AML-193 (cell line): ENCODE measurements around the gene LY6G6F.
"Not testable (repeated sequence)": the region's sequence is repeated elsewhere in the genome, so short reads cannot be mapped to it uniquely, and the experiment has no call there.

Experiments
- DNase-seq, 2 experiments: peaks; one replicate each; lab custom pipeline; 2025; lab: John Stamatoyannopoulos, UW

LY6G6F gene

DNA sequence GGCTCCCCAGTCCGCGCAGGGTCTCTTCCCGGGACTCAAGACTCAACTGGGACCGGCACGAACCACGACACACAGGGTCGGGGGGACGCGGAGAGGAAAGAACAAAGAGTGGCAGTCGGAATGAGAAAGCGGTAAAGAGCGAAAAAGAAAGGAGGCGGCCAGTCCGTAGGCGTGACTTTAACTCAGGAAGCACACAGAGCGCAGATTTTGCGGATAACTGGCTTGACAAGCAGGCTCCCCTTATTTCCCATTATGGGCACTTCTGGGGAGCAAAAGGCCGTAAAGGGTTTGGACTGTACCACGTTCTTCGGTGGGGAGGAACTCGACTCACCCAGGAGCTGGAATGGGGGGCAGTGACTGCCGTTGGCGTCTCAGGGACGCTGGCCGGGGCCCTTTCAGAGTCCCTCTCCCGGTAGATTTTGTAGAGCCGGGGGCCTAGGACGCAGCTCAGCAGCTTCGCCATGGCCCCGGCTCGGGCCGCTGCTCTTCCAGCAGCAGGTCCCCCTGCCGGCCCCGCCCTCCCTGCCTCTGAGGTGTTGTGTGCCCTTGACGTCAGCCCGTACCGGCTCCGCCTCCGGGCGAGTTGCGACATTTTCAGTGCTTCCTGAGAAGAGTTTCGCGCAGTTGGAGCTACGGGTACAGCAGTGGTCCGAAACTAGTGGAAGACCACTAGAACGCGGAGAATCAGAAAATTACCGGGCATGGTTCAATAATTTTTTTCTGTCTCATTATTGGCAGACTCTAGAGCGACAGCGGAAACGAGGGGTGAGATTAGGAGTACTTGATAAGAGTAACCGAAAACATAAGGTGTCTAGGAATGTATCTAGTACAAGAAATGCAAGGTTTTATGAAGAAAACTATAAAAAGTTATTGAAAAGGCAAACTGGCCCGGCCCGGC, 3.6 kb upstream of the LY6G6F start, which contains the start of gene ABHD16A:
TSS of gene ABHD16A (minus strand) at position 506 of the 898 bp plus-strand sequence. CDS start at position 463, 43 bp downstream.
- peak; percentile 99 for DNase-seq

DNA sequence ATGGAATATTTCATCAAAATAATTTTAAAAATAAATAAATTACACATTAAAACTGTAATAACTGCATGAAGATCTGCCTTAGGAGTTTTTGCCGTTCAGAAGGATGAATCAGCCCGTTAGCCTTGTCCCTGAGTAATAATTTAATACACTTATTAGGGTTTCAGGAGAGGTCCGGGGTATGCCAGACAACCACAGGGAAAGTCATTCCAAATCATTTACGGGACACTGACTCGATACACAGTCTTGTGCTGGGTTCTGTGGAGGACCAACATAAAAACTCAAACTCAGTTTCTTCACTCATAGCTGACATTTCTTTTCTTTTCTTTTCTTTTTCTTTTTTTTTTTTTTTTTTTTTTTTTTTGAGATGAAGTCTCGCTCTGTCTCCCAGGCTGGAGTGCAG, 735 bp upstream of the LY6G6F start:
- DNase-seq: no peak

DNA sequence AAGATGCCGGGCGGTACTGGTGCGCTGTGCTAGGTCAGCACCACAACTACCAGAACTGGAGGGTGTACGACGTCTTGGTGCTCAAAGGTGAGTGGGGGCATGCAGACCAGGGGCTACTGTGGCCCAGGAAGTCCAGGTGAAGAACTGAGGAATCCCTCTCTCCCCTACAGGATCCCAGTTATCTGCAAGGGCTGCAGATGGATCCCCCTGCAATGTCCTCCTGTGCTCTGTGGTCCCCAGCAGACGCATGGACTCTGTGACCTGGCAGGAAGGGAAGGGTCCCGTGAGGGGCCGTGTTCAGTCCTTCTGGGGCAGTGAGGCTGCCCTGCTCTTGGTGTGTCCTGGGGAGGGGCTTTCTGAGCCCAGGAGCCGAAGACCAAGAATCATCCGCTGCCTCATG, 1.0 kb downstream of the LY6G6F start:
- no peak for DNase-seq

DNA sequence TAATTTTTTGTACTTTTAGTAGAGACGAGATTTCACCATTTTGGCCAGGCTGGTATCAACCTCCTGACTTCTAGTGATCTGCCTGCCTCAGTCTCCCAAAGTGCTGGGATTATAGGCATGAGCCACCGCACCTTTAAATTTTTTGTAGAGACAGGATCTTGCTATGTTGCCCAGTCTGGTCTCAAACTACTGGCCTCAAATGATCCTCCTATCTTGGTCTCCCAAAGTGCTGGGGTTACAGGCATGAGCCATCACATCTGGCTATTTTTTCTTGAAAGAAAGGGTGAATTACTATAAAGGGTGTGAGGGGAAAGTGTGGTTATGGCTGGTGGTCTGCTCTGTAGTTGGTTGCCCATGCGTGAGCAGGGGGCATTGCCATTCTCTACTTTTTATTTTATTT, 1.6 kb downstream of the LY6G6F start:
- no peak for DNase-seq

DNA sequence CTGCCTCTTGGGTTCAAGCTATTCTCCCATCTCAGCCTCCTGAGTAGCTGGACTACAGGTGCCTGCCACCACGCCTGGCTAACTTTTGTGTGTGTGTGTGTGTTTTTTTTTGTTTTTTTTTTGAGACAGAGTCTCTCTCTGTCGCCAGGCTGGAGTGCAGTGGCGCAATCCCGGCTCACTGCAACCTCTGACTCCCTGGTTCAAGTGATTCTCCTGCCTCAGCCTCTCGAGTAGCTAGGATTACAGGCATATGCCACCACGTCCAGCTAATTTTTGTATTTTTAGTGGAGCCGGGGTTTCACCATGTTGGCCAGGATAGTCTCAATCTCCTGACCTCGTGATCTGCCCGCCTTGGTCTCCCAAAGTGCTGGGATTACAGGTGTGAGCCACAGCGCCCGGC, 2.5 kb downstream of the LY6G6F start:
- not testable (repeated sequence) for DNase-seq

DNA sequence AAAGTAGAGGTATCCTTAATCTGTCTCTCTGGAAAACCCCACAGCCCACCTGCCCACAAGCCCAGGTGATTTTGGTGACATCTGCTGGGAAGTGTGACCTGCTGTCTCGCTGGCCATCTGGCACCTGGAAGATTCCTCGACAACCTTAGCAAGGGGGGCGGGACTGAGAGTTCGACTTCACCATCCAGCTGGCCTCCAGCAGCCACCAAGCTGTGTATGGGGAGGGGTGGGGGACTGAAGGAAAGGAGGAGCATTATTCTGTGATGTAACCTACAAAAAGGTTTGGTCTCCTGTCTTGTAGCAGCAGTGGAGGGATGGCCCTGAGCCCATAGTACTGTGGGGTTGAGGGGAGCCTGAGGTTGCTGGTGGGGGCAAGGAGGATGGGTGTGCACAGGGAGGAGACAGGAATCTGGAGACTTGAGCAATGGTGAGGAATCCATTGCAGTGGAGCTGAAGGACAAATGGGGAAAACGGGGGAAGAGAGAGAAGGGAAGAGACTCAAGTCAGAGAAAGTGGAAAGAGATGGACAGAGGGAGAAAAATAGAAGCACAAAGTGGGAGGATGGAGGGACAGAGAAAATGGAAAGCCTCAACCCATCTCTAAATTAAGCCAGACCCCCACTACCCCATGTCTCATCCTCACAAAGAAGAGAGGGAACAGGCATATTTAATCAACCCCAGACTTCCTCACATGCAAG, 4.0 kb downstream of the LY6G6F start:
- no peak for DNase-seq

DNA sequence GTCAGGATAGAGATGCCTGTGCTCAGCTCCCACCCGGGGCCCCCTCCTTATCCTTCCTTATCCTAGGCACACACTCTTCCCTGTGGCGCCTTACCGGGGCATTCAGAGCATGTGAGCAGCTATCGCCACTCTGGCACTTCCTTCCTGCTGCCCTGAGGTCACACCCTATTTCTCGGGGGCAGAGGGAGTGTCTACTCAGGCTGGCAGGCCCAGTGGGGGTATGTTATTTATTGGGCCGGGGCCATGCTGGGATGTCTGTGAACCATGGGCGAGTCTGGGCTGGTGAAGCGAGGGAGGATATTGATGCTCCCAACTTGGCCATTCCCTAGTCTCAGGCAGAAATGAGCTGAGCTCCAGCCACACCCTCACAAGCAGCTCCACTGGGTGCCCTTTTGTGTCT, 4.6 kb downstream of the LY6G6F start:
- peak; percentile 22 to 31 for DNase-seq

DNA sequence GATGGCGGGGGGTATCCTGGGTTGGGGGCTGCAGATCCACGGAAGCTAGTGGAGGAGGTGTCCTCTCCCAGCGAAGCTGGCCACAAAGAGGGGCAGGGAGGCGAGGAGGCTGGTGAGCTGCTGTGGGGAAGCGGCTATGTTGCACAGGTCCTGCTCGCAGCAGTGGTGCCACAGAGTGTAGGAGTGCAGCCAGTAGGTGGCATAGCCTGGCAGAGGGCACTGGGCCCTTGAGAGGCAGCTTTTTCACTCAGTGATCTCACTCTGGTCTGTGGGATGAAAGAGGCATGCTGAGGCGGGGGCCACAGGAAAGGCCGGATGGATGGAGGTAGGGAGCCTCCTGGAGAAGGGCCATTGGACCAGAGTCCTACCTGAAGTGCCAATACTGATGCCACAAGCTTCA, 5.6 kb downstream of the LY6G6F start:
- DNase-seq: peak; percentile 40 to 48

DNA sequence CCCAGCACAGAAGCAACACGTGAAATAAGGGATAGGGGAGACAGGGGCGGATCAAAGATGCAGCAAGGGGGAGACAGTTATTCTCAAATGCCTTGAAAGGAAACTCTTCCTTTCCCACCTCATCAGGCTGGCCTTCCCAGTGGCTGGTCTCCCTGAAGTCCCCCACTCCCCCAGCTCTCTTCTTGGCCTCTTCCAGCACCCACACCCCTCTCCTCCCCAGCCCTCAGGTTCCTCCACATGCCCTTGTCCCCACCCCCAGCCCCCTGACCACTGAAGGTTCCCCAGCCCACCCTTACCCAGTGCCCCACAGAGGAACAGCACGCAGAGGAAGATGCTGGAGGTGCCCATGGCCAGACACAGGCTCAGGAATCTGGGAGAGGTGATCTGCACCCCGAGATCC, 6.8 kb downstream of the LY6G6F start:
- no peak for DNase-seq

DNA sequence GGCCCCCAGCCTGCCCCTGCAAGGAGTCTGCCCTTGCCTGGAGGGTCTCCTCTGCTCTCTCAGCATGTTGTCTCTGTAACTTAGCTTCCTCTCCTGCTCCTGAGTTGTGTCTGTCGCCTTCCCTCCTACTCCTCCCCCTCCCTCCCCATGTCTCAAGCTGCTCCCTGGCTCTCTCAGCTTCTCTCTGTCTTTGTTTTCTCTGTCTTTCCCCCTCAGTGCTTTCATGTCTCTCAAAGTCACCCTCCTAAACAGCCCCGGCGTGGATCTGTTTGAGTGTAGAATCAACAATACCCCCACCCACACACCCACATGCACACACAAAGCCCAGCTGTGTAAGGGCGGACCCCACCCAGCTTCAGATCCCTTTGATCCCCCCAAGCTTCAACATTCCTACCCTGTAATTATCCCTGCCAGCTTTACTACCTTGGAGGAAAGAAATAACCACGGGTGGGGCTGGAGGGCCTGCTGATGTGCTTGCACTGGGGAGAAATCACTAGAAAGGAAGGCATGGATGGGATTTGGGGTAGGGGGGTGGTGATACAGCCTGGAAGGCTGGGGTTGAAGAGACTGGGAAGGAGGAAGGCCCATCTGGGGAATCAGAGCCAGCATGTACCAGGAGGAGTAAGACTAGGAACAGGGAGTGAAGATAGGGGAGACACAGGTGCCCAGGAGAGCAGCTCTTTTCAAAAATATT, 7.5 kb downstream of the LY6G6F start:
- DNase-seq: no peak

DNA sequence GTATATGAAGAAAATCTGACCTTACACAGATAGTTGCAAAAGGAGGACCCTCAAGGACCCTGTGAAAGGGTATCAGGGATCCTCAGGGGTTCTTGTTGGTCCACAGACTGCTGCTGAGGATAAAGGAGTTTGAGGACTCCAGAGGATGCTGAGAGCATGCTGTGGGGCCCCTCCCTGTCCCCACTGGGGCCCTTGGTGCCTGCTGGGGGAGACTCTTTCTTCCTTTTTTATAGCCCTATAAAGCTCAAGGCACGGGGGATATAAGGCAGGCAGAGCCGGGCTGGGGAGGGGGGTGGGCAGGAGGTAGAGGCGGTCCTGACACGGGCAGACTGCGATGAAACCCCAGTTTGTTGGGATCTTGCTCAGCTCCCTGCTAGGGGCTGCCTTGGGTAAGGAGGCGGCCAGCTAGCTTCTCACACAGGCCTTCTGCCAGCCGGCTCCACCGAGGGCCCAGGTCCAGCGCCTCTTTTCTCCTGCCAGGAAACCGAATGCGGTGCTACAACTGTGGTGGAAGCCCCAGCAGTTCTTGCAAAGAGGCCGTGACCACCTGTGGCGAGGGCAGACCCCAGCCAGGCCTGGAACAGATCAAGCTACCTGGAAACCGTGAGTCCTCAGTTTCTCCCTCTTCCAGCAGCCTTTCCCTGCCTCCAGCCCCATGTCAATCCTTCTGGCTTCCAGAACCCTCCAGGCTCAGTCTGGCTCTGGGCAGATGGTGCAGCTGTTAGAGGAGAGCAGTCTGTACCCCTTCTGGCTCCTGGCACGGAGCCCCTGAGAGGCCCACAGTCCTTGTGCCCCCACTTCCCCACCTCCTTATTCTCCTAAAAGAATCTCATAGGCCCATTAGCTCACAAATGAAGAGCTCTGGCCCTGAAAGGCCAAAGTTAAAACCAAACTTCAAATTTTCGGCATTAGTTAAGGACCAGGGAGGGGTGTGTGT, 8.6 kb downstream of the LY6G6F start, which contains the start of gene LY6G6D:
TSS of gene LY6G6D (plus strand) at position 327 of the 937 bp plus-strand sequence. CDS start at position 335, 8 bp downstream.
- DNase-seq: no peak

DNA sequence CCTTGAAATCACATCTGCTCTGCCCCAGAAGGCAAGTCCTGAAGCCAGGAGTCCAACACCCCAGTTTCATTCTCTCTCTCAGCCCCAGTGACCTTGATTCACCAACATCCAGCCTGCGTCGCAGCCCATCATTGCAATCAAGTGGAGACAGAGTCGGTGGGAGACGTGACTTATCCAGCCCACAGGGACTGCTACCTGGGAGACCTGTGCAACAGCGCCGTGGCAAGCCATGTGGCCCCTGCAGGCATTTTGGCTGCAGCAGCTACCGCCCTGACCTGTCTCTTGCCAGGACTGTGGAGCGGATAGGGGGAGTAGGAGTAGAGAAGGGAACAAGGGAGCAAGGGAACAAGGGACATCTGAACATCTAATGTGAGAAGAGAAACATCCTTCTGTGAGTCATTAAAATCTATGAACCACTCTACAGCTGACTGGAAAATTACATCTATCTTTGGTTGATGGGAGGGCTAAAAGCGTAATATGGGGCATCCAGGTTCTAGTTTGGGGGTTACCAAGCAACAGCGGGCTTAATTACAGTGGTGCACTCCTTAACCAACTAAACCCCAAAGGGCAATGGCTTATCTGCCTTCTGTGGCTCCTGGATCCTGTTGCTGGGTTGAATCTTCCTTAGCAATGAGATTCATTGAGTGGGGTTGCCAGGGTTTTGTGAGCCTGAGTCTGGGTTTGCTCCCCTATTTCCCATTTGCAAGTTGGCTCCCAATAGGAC, 11.0 kb downstream of the LY6G6F start:
- DNase-seq: no peak

DNA sequence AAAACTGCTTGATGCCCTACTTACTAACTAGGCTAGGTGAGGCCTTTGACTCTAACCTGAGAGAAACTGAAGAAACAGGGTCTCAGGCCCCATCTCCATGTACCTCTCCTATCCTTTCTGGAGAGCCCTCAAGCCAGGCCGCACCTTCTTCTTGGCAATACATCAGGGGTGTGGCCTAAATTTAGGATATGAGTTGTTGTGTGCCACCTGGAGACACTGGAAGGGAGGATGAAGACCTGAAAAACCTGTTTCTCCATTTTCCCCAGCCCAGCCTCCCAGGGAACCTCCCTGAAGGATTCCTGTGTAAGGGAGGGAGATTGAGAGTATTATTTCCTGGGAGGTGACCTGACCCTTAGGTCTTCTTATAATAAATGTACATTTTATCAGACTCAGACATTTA, 11.6 kb downstream of the LY6G6F start:
- no peak for DNase-seq

DNA sequence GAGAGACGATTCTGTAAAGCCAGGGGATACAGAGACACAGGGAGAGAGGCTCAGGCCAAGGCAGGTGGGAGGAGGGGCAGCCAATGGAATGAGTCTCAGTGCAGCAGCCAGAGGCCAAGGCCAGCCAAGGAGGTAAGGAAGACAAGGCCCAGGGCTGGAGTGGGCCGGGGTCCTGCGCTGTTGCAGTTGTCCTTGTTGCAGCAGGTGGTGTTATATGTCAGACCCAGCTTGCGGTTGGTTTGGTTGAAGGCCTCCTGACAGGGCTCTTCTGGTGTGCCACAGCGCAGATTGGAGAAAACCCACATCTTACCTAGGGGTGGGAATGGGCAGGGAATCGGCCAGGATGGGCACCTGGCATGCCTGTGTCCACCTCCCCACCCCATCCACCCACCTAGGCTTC, 12.3 kb downstream of the LY6G6F start:
- no peak for DNase-seq

DNA sequence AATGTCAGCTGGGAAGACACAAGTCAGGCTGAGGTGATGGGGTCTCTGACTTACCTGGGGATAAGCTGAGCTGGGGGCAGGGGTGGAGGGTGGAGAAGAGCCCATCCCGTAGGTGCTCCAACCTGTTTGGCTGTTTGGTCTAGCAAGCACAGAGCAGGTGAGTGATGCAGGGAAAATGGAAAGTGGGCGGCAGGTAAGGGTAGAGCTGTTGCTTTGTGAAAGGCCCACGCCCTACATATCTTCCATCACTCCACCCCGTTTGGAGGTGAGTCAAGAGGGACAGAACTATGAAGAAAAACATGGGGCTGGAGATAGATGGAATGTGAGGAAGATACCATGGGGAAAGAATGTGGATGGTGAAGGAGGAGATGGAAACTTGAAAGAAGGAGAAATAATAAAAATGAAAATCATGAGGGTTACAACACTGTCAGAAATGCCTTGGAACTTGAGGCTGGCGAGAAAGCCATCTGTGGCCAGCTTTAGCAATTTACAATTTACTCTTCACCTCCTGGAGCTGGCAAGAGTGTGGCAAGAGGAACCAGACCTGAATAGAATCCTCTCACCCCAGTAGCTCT, 13.6 kb downstream of the LY6G6F start:
- no peak for DNase-seq

DNA sequence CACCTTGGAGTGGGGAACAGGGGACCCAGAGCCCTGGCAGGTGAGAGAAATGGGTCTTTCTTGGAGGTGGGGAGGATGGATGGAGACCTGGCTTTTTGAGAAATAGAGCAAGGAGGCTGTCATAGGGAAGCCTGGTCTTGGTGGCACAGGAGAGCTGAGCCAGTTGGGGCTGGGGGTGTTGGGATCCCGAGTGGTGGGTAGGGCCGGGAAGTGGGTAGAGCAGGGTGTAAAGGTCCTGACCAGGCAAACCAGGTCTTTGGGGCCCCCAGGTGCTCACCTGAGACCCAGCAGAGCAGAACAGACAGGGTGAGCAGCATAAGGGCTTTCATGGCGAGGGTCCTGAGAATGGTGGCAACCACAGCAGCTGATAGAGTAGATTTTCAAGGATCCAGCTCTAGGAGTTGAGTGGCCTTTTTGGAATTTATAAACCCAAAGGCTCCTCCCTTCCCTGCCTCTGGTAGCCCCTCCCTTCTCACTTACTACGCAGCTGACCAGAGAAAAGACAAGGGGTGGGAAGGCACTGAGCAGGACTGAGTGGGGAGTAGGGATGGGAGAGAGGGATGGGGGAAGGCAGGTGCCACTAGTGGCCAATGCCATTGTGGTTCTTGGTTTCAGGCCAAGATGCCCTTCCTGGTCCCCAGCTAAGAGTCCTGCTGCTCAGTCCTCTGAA, 14.8 kb downstream of the LY6G6F start, which contains the start of gene LY6G6C:
TSS of gene LY6G6C (minus strand) at position 396 of the 670 bp plus-strand sequence. CDS start at position 329, 67 bp downstream.
- no peak for DNase-seq

DNA sequence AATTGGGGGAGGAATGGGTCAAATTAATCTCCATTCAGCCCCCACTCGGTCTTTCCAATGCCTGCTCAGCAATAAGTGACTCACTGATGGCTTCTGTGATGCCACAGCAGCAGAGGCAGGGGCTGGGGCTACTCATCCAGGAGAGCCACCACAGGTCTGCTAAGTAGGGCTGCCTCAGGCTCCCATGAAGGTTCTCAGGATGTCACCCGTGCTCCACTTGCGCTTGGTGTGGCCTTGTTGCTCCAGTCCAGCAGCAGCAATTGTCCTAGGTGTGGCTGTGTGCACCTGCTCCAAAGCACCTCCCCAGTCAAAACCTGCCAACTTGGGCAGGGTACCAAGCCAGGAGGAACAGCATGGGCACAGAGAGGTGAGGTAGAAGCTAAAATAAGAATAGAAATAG, 15.5 kb downstream of the LY6G6F start:
- DNase-seq: no peak

DNA sequence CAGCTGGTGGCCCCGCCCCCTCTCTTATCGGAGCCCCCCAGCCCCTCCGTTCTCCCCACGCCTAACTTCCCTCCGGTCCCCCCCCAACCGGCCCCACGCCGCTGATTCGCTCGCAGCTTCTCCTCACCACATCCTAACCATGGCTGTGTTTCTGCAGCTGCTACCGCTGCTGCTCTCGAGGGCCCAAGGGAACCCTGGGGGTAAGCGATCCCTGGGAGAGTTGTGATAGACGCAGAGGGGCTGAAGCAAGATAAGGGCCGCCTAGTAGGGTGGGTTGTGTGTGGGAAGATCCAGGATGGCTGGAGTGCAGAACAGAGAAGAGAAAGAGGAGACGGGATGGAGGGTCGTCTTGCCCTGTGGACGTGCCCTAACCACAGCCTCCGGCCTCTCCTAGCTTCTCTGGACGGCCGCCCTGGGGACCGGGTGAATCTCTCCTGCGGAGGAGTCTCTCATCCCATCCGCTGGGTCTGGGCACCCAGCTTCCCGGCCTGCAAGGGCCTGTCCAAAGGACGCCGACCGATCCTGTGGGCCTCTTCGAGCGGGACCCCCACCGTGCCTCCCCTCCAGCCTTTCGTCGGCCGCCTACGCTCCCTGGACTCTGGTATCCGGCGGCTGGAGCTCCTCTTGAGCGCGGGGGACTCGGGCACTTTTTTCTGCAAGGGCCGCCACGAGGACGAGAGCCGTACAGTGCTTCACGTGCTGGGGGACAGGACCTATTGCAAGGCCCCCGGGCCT, 16.7 kb downstream of the LY6G6F start, which contains the start of gene MPIG6B:
TSS of gene MPIG6B (plus strand) at position 129 of the 735 bp plus-strand sequence. CDS start at position 140, 11 bp downstream.
- DNase-seq: no peak
